AG08396 (cell line): ENCODE measurements around the gene CD5L.
A peak's percentile ranks its signal among the peaks of the same experiment; 100 is the strongest.

ENCODE experiments used
- DNase-seq: peaks from one replicate; pipeline ENCODE4 v3.0.0; 2012; ENCODE audit warnings: low spot score, mixed read lengths

The CD5L gene

GRCh38 chr1:157841708-157842107 is at the start of gene CD5L:
CD5L (minus strand) TSS chr1:157841808; CDS start chr1:157841701, 107 bp downstream.
- DNase-seq: no peak

- DNase-seq: no peak
Observed at GRCh38 chr1:157882580-157882979, 41.0 kb upstream of the CD5L start.

GRCh38 chr1:157880621-157881020 is 39.0 kb upstream of the CD5L start:
- DNase-seq: no peak

- DNase-seq: peak; percentile 9
Observed at GRCh38 chr1:157878059-157878458, 36.5 kb upstream of the CD5L start.

DNA sequence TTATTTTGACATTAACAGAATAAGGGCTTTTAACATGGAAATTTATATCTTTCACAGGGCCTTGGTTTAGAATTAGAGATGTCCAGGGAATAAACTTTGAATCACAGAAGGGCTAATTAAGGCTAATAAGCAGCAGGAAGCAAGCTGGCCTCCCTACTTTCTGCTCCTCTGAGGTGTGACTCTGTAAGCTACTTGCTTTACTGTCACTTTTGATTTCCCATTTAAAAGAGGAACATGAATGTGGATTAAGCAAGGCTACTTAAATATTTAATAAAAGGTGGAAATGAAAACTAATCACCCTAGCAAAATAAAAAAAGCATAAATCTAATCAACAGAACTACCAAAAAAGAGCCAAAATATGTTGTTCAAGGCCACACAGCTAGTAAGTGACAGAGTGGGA is 28.9 kb upstream of the CD5L start:
- DNase-seq: no peak

- no peak for DNase-seq
Observed at GRCh38 chr1:157868654-157869053, 27.0 kb upstream of the CD5L start.

GRCh38 chr1:157862114-157863070 is 20.8 kb upstream of the CD5L start:
- DNase-seq: no peak

GRCh38 chr1:157856538-157856937 is 14.9 kb upstream of the CD5L start:
- DNase-seq: no peak

GRCh38 chr1:157852476-157852875 is 10.9 kb upstream of the CD5L start:
- no peak for DNase-seq

DNA sequence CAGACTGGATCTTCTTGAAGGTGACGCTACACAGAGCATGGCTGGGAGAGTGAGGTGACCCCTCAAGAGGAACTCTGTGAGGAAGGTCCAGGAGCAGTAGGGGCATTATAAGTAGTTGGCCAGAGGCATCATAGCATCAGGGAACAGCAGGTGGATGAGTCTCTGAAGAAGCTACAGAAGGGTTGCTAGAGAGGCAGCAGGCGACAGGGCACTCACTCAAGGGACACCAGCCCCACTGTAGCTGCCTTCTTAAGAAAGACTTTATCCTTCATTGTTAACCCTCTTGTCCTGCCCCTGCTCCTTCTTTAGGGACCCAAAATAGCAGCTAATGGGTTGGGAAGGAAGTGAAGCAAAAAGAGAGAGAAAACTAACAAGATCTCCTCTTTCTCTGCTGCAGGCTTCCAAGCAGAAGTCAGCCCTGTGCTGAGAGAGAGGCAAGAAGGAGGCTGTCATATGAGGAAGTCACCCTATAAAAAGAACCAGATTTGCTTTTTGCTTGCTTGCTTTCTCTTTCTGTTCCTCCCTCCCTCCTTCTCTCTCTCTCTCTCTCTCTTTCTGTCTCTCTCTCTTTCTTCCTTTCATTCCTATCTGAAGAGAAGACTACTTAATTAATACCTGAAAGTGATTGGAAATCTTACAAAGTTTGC is 7.7 kb upstream of the CD5L start:
- DNase-seq: no peak

GRCh38 chr1:157844089-157844830 is 2.7 kb upstream of the CD5L start:
- DNase-seq: no peak

DNA sequence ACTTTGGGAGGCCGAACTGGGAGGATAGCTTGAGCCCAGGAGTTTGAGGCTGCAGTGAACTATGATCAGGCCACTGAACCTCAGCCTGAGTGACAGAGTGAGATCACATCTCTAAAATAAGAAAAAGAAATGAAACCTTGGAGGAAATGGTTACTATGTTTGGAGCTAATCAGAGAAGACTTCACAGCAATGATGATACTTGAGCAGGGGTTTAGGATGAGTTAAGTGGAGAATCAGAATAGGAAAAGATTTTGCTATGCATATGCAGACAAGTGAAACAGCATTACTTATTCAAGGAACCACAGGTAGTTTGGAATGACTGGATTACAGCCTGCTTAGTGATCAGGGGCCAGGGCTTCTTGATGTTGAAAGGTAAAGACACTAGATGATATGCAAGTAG is 1.3 kb upstream of the CD5L start:
- no peak for DNase-seq

DNA sequence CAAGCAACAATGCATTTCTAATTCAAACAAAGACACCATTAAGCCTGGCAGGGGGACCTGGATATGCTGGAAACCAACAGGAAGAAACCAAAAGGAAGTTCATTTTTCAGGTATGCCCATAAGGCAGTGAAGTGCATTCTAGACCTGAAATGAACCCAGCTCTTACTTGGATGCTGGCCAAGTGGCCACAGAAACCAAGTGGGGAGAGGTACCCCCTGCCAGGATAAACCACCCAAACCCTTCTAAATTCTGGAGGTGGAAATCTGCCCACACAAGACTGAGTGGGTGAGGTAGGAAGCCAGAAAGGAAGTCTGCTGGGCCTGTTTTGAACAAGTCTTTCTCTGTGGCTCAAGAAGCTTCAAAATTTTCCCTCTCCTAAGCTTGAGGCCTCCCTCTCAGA is 2.6 kb downstream of the CD5L start:
- DNase-seq: no peak

DNA sequence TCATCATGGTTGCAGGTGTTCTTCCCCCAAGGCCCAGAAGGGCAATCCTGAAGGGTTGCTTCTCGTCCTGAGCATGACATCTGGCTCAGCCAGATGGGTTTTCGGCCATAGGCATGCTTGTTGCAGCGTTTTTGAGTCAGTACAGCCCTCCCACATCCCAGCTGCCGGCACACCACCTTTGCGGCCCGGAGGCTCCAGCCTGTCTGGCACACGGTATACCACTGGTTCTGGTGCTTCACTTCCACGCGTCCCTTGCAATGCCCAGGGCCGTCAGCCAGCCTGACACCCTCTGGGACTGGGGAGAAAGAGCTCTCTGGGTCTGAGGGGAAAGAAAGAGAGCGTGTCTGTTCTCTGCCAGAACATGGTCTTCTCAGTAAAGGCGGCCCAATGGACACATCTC is 7.2 kb downstream of the CD5L start:
- no peak for DNase-seq

GRCh38 chr1:157833145-157833544 is 8.5 kb downstream of the CD5L start:
- no peak for DNase-seq

DNA sequence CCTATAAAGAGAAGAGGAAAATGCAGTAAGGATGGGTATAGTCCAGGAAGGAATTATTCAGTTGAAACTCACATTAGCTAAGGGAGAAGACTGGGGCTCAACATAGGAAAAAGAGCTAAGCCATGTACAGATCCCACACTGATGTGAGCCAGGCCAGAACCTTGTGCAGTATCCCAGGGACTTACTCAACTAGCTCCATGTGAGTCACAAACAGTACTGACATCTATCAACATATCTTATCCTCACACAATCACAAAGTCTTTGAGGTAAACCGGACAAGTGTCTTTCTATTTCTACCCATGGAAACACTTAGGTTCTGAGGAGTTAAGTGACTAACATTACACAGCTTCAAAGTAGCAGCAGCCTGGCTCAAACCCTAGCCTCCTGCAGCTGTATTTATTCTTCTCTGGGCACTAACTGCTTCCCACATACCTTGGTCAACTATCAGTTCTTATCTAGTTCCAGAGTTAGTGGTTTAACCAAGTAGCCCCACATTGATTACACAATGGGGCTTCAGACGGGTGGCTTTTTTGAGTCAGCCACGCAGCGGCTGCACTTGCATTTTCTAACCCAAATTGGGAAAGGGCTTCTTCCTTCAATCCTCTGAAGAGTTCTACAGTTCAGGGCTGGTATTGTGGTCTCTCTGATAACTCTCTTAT is 9.5 kb downstream of the CD5L start:
- no peak for DNase-seq

DNA sequence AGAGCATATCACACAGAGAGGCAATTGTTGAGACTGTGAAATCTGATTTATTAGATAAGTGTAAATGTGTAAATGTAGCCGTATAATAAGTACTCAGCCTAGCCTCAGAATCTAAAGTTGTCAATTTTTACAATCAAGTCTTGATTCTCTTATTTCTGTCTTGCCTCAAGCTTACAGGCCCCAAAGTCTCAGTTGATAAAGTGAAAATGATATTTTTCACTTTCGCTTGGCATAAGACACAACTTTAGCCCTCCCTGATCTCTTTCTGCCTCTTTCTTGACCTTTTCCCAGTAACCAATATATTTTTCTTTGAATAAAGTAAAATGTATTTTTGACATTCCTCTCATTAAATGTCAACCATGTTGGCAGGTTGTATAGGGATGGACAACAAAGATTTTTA is 10.7 kb downstream of the CD5L start:
- DNase-seq: no peak

DNA sequence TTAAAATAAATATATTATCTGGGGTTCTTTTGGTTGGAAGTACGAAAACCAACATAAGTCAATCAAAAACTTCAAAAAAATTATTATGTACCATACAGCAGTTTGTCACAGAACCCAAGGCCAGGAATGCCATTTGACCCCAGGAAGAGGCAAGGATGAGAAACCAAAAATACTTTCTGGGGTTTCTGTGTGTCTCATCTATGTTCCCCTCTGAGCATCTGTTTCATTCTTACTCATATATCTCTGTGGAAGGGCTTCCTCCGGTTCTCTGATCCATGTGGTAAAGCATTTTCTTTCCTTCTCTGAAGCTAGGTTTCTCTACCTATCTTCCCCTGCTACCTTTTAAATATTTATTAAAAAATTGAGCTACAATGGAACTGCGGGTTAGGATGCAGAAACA is 11.9 kb downstream of the CD5L start:
- no peak for DNase-seq

- no peak for DNase-seq
Observed at GRCh38 chr1:157829210-157829609, 12.4 kb downstream of the CD5L start.

GRCh38 chr1:157820299-157820698 is 21.3 kb downstream of the CD5L start:
- DNase-seq: no peak

- DNase-seq: no peak
Observed at GRCh38 chr1:157819896-157820295, 21.7 kb downstream of the CD5L start, which contains the start of gene FCRL1. FCRL1 (minus strand) TSS chr1:157820120; CDS start chr1:157820037, 83 bp downstream.

GRCh38 chr1:157819215-157819614 is 22.4 kb downstream of the CD5L start:
- no peak for DNase-seq
